Naive B cell (primary cell): ENCODE results near the gene NAMPT. TPM values are rescaled to one million over a fixed set of nuclear protein-coding genes. Genes with fewer than 3 reads are reported as not detected.

ENCODE experiments used
- ATAC-seq, 2 donors: fragments of 150-1000 bp; cut with Tn5 transposase; 2 replicates each; pipeline ENCODE4 v1.10.0; 2021; ENCODE audit warnings: low read depth in 2 of 2, mild to moderate bottlenecking in 2 of 2, moderate library complexity in 2 of 2
- DNase-seq: peaks from one replicate; pipeline ENCODE4 v3.0.0; 2022
- H3K27ac Mint-ChIP-seq, 6 donors: one replicate each; pipeline ENCODE4 v1.8.0; 2020 to 2022; ENCODE audit warnings: mild to moderate bottlenecking in 6 of 6, mixed read lengths in 6 of 6, moderate library complexity in 5 of 6, inconsistent platforms in 2 of 6
- H3K27me3 Mint-ChIP-seq, 3 donors: one replicate each; pipeline ENCODE4 v1.8.0; 2021 to 2022; ENCODE audit warnings: mixed read lengths in 3 of 3, mild to moderate bottlenecking in 1 of 3
- H3K36me3 Mint-ChIP-seq, 2 donors: one replicate each; pipeline ENCODE4 v1.8.0; 2020 to 2022; ENCODE audit warnings: mixed read lengths in 2 of 2, inconsistent platforms in 1 of 2, mild to moderate bottlenecking in 1 of 2
- H3K4me1 Mint-ChIP-seq, 3 donors: one replicate each; pipeline ENCODE4 v1.8.0; 2020 to 2022; ENCODE audit warnings: mixed read lengths in 3 of 3, inconsistent platforms in 1 of 3, mild to moderate bottlenecking in 1 of 3, moderate library complexity in 1 of 3
- H3K4me3 Mint-ChIP-seq, 8 donors: one replicate each; pipeline ENCODE4 v1.8.0; 2020 to 2022; ENCODE audit warnings: mild to moderate bottlenecking in 8 of 8, mixed read lengths in 8 of 8, moderate library complexity in 8 of 8, inconsistent platforms in 2 of 8
- H3K9me3 Mint-ChIP-seq, 7 donors: one replicate each; pipeline ENCODE4 v1.8.0; 2020 to 2022; ENCODE audit warnings: mixed read lengths in 7 of 7, mild to moderate bottlenecking in 5 of 7, inconsistent platforms in 2 of 7, moderate library complexity in 1 of 7
- polyA plus RNA-seq, 6 donors: library from polyadenylated mRNA; unstranded; fragments of 300-500 nt; fragmentation: Illumina TruSeq; gene quantifications; one replicate each; pipeline ENCODE4 v1.2.3, GENCODE V29; 2021; ENCODE audit warnings: low read depth in 6 of 6

The NAMPT gene
- polyA plus RNA-seq, 6 donors from 2014 or later: 25.8 to 36.2 (median 29.4) TPM

DNA sequence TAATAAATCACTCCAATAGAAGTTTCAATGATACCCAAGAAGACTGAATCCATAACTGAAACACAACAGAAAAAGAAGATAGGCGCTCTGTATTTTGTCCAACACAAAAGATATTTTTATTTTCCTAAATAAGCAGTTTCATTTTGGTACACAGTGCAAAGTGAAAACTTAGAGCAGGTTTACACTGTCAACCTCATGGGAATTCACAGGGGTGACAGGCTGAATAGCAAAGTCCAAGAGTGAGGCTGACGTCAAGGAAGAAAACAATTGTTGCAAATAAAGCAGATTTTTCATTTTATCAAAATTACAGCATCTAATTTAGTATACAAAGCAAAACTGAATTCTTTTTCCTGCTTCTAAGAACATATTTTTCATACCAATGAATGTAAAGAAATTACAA, 28.6 kb downstream of the NAMPT start:
- ATAC-seq: no peak
- H3K36me3 Mint-ChIP-seq: peaks cover 32 to 51% of the 10 kb centered on the region in 2 donors
- peaks cover 0 to 9% (median 8%) of the 10 kb centered on the region in 3 donors for H3K4me1 Mint-ChIP-seq

GRCh38 chr7:106255246-106255645, 29.5 kb downstream of the NAMPT start:
- H3K4me1 Mint-ChIP-seq: peaks cover 0 to 9% (median 7%) of the 10 kb centered on the region in 3 donors
- no peaks in the 10 kb centered on the region for H3K27me3 Mint-ChIP-seq
- DNase-seq (no peak), ATAC-seq (no peak)
- no peak overlapping the region for H3K4me3 Mint-ChIP-seq
- H3K36me3 Mint-ChIP-seq: peaks cover 30 to 42% of the 10 kb centered on the region in 2 donors
- H3K27ac Mint-ChIP-seq: no peak overlapping the region
- H3K9me3 Mint-ChIP-seq: no peaks in the 10 kb centered on the region

More for the DNA sequence above, 28.6 kb downstream of the NAMPT start:
- Mint-ChIP-seq H3K9me3 (no peaks in the 10 kb centered on the region), H3K27me3 (no peaks in the 10 kb centered on the region), H3K27ac (peak overlapping the region in 2 of 6 donors; percentile 36 to 47), H3K4me3 (no peak overlapping the region)
- no peak for DNase-seq

GRCh38 chr7:106254525-106255116, 30.2 kb downstream of the NAMPT start:
- Mint-ChIP-seq H3K4me1 (peaks cover 0 to 9% (median 4%) of the 10 kb centered on the region in 3 donors), H3K27ac (peak overlapping the region in 1 of 6 donors; percentile 45), H3K36me3 (peaks cover 26 to 37% of the 10 kb centered on the region in 2 donors), H3K4me3 (no peak overlapping the region), H3K9me3 (no peaks in the 10 kb centered on the region), H3K27me3 (no peaks in the 10 kb centered on the region)
- DNase-seq (no peak), ATAC-seq (no peak)

- H3K9me3 Mint-ChIP-seq: peaks cover 0 to 7% (median 5%) of the 10 kb centered on the region in 7 donors
- peaks cover 0 to 9% (median 4%) of the 10 kb centered on the region in 3 donors for H3K4me1 Mint-ChIP-seq
- no peak overlapping the region for H3K4me3 Mint-ChIP-seq
- no peak overlapping the region for H3K27ac Mint-ChIP-seq
- DNase-seq: no peak
- no peaks in the 10 kb centered on the region for H3K27me3 Mint-ChIP-seq
- peaks cover 26 to 30% of the 10 kb centered on the region in 2 donors for H3K36me3 Mint-ChIP-seq
- ATAC-seq: no peak
These were observed 32.2 kb downstream of the NAMPT start for GRCh38 chr7:106252568-106252967.

GRCh38 chr7:106249488-106249887, 35.3 kb downstream of the NAMPT start:
- no peak overlapping the region for H3K4me3 Mint-ChIP-seq
- H3K36me3 Mint-ChIP-seq: peaks cover 31 to 35% of the 10 kb centered on the region in 2 donors
- ATAC-seq (no peak), DNase-seq (no peak)
- H3K4me1 Mint-ChIP-seq: no peaks in the 10 kb centered on the region
- no peak overlapping the region for H3K27ac Mint-ChIP-seq
- peaks cover 8 to 16% (median 12%) of the 10 kb centered on the region in 7 donors for H3K9me3 Mint-ChIP-seq
- H3K27me3 Mint-ChIP-seq: no peaks in the 10 kb centered on the region

DNA sequence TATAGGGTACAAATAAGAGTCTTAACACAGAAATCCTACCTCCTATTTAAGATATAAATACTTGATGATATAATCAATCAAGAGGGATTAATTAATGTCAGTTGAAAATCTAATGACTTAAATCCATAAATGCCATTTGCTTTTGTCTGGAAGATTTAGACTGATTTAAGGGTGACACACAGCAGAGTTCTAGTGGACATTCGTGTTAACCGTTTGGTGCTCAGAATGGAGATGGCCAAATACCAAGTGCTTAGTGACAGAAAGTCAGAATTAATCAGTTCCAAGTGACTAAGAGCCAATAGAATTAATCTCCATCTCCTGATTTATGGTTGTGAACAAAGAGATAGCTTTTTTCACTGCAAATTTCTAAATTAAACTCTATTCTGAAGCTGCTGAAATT, 36.2 kb downstream of the NAMPT start:
- H3K9me3 Mint-ChIP-seq: peaks cover 8 to 25% (median 17%) of the 10 kb centered on the region in 7 donors
- no peaks in the 10 kb centered on the region for H3K27me3 Mint-ChIP-seq
- ATAC-seq: no peak
- no peaks in the 10 kb centered on the region for H3K4me1 Mint-ChIP-seq
- H3K27ac Mint-ChIP-seq: no peak overlapping the region
- H3K4me3 Mint-ChIP-seq: no peak overlapping the region
- no peak for DNase-seq
- H3K36me3 Mint-ChIP-seq: peaks cover 25 to 27% of the 10 kb centered on the region in 2 donors

- H3K9me3 Mint-ChIP-seq: peaks cover 8 to 26% (median 17%) of the 10 kb centered on the region in 7 donors
These were observed 36.9 kb downstream of the NAMPT start for GRCh38 chr7:106247841-106248240.

GRCh38 chr7:106246902-106247711, 37.7 kb downstream of the NAMPT start:
- H3K4me3 Mint-ChIP-seq: no peak overlapping the region
- H3K36me3 Mint-ChIP-seq: peaks cover 16 to 17% of the 10 kb centered on the region in 2 donors
- H3K27me3 Mint-ChIP-seq: no peaks in the 10 kb centered on the region
- peaks cover 8 to 26% (median 17%) of the 10 kb centered on the region in 7 donors for H3K9me3 Mint-ChIP-seq
- no peak overlapping the region for H3K27ac Mint-ChIP-seq
- H3K4me1 Mint-ChIP-seq: no peaks in the 10 kb centered on the region
- ATAC-seq: no peak
- no peak for DNase-seq

More at GRCh38 chr7:106247841-106248240, 36.9 kb downstream of the NAMPT start:
- Mint-ChIP-seq H3K4me1 (no peaks in the 10 kb centered on the region), H3K27me3 (no peaks in the 10 kb centered on the region), H3K4me3 (peak overlapping the region in 1 of 8 donors; percentile 10), H3K27ac (no peak overlapping the region), H3K36me3 (peaks cover 19 to 20% of the 10 kb centered on the region in 2 donors)
- DNase-seq (no peak), ATAC-seq (no peak)

DNA sequence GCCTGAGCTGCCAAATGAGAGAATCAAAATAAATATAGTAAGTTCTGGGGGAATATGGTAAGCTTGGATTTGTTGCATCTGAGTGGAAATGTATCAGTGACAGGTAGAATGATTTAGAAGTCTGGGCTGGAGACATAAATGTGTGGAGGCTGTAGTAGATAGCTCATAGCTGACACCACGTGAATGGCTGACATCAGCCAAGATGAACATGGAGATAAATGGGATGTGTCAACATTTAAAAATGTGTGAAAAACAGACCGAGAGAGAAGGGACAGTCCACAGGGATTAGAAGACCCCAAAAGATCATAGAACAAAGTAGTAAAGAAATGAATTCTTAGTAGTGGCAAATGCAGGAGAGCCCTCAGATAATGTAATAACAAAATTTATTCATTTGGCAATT, 40.9 kb downstream of the NAMPT start:
- no peak overlapping the region for H3K4me3 Mint-ChIP-seq
- peaks cover 8 to 26% (median 17%) of the 10 kb centered on the region in 7 donors for H3K9me3 Mint-ChIP-seq
- ATAC-seq: no peak
- no peak for DNase-seq
- H3K27ac Mint-ChIP-seq: no peak overlapping the region
- H3K36me3 Mint-ChIP-seq: peaks cover 16 to 17% of the 10 kb centered on the region in 2 donors
- H3K27me3 Mint-ChIP-seq: no peaks in the 10 kb centered on the region
- H3K4me1 Mint-ChIP-seq: no peaks in the 10 kb centered on the region

GRCh38 chr7:106239406-106239805, 45.4 kb downstream of the NAMPT start:
- Mint-ChIP-seq H3K4me3 (no peak overlapping the region), H3K27ac (peak overlapping the region in 1 of 6 donors; percentile 12), H3K4me1 (no peaks in the 10 kb centered on the region), H3K27me3 (peaks cover 0 to 13% (median 0%) of the 10 kb centered on the region in 3 donors), H3K9me3 (peaks cover 0 to 9% (median 6%) of the 10 kb centered on the region in 7 donors), H3K36me3 (no peaks in the 10 kb centered on the region)
- DNase-seq (no peak), ATAC-seq (no peak)

DNA sequence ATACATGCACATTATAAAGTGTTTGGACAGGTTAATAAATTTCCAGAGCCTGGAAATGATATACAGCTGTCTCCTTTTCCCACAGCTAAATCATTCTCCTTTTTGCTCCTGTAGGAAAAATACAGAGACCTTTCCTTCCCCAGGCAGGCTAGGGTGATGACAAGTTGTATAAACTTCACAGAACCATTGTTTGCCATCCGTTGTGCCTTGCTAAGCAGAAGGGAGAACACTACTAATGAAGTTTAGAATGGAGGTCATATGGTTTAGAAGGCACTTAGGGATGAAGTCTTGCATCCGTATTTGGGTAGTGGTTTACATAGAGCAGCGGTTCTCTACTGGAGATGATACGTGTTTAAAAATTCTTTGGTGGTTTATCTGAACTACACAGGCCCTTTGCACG, 46.0 kb downstream of the NAMPT start:
- peak overlapping the region in 1 of 6 donors; percentile 12 for H3K27ac Mint-ChIP-seq
- DNase-seq (no peak), ATAC-seq (no peak)
- H3K27me3 Mint-ChIP-seq: peaks cover 0 to 17% (median 1%) of the 10 kb centered on the region in 3 donors
- H3K36me3 Mint-ChIP-seq: no peaks in the 10 kb centered on the region
- no peak overlapping the region for H3K4me3 Mint-ChIP-seq
- H3K4me1 Mint-ChIP-seq: no peaks in the 10 kb centered on the region
- peaks cover 0 to 5% (median 3%) of the 10 kb centered on the region in 7 donors for H3K9me3 Mint-ChIP-seq

DNA sequence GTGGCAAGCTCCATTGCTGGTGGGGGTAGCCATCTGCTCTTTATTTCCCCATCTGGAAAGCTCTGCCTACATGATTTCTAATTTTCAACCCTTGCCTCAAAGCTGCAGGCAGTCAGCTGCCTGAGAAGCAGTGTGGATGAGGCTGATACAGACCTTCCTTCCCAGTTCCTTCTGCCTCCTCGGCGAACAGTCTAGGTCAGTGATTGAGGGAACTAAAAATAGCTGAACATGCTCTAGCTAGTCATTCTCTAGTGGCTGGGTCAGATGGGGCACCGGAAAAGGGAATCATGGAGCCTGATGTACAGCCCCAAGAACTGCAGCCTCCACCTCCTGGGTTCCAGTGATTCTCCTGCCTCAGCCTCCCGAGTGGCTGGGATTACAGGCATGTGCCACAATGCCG, 48.7 kb downstream of the NAMPT start:
- no peak for ATAC-seq

GRCh38 chr7:106234425-106234824, 50.4 kb downstream of the NAMPT start:
- Mint-ChIP-seq H3K9me3 (no peaks in the 10 kb centered on the region), H3K4me1 (no peaks in the 10 kb centered on the region), H3K27ac (no peak overlapping the region), H3K36me3 (no peaks in the 10 kb centered on the region), H3K4me3 (no peak overlapping the region), H3K27me3 (peaks cover 13 to 41% (median 17%) of the 10 kb centered on the region in 3 donors)
- DNase-seq: no peak
- no peak for ATAC-seq

More for the DNA sequence above, 48.7 kb downstream of the NAMPT start:
- no peak for DNase-seq
- Mint-ChIP-seq H3K27ac (no peak overlapping the region), H3K4me3 (no peak overlapping the region), H3K27me3 (peaks cover 7 to 31% (median 17%) of the 10 kb centered on the region in 3 donors), H3K4me1 (no peaks in the 10 kb centered on the region), H3K36me3 (no peaks in the 10 kb centered on the region), H3K9me3 (no peaks in the 10 kb centered on the region)
